Natural killer cell (primary cell): Measurements from ENCODE around the gene CELF3. TPM values are rescaled to one million over a fixed set of nuclear protein-coding genes. Genes with fewer than 3 reads are reported as not detected.
A peak's percentile ranks its signal among the peaks of the same experiment; 100 is the strongest.

Experiments
- ATAC-seq, 3 donors: fragments of 150-1000 bp in 2 of 3; fragments of 200-7000 bp in 1 of 3; cut with Tn5 transposase; 1 replicate in 1 of 3; 2 replicates in 2 of 3; pipeline ENCODE4 v1.10.0; 2021; ENCODE audit warnings: mild to moderate bottlenecking in 2 of 3, moderate library complexity in 2 of 3
- DNase-seq, 2 donors: peaks; one replicate each; pipeline versions ENCODE4 v3.0.0 to v3.0.0-alpha.2; 2013 to 2021; ENCODE audit warnings: mixed read lengths in 1 of 2
- H3K27ac ChIP-seq: one replicate; pipeline ENCODE4 v1.5.1; 2013; ENCODE audit warnings: mild to moderate bottlenecking, low read length
- H3K27me3 ChIP-seq: one replicate; pipeline ENCODE4 v1.6.1; 2013; ENCODE audit warnings: low read length; ENCODE audit not compliant: control insufficient read depth, insufficient read depth
- H3K36me3 ChIP-seq: one replicate; pipeline ENCODE4 v1.6.1; 2013; ENCODE audit warnings: low read length; ENCODE audit not compliant: control insufficient read depth, insufficient read depth
- H3K4me1 ChIP-seq: one replicate; pipeline ENCODE4 v1.6.1; 2013; ENCODE audit warnings: low read length; ENCODE audit not compliant: control insufficient read depth, insufficient read depth
- H3K4me3 ChIP-seq: one replicate; pipeline ENCODE4 v1.5.1; 2013; ENCODE audit warnings: low read length
- H3K9me3 ChIP-seq: one replicate; pipeline ENCODE4 v1.6.1; 2013; ENCODE audit warnings: low read length; ENCODE audit not compliant: control insufficient read depth, insufficient read depth
- H3K27ac Mint-ChIP-seq, 2 donors: one replicate each; pipeline ENCODE4 v1.8.0; 2022; ENCODE audit warnings: mild to moderate bottlenecking in 2 of 2, mixed read lengths in 2 of 2, moderate library complexity in 1 of 2
- H3K27me3 Mint-ChIP-seq, 2 donors: one replicate each; pipeline ENCODE4 v1.8.0; 2022; ENCODE audit warnings: low read depth in 2 of 2, mixed read lengths in 2 of 2
- H3K36me3 Mint-ChIP-seq: one replicate; pipeline ENCODE4 v1.8.0; 2022; ENCODE audit warnings: mixed read lengths
- H3K4me1 Mint-ChIP-seq, 2 donors: one replicate each; pipeline ENCODE4 v1.8.0; 2022; ENCODE audit warnings: mixed read lengths in 2 of 2
- H3K4me3 Mint-ChIP-seq: one replicate; pipeline ENCODE4 v1.8.0; 2022; ENCODE audit warnings: mild to moderate bottlenecking, moderate library complexity, mixed read lengths
- H3K9me3 Mint-ChIP-seq, 2 donors: one replicate each; pipeline ENCODE4 v1.8.0; 2022; ENCODE audit warnings: mixed read lengths in 2 of 2
- WGBS: methylation state at CpG from one replicate; pipeline ENCODE4 v1.1.7; 2013; ENCODE audit warnings: missing lambda C conversion rate; ENCODE audit not compliant: insufficient coverage; 5-methylcytosine and 5-hydroxymethylcytosine counted together
- intact Hi-C: fragments of 100-400 bp; cut with micrococcal nuclease; formaldehyde crosslinking; loops from one replicate; pipeline ENCODE4 v1.14.2; 2022
- total RNA-seq, 4 donors: library from RNA; stranded (reverse); fragments of 120-200 nt in 1 of 4; gene quantifications; one replicate each; pipeline versions ENCODE4 v1.2.3 to v1.2.4, GENCODE V29; 2013 to 2022
- TF ChIP-seq, protein P1 (sequence below): fragments of 200-600 bp; IDR thresholded peaks from one replicate; pipeline ENCODE4 v1.8.0; 2022; ENCODE audit warnings: antibody characterized with exemption

Gene CELF3
- total RNA-seq, 3 donors from 2014 or later (not counting 1 experiment from before 2014, with no cell fraction given): not detected

GRCh38 chr1:151721788-151722510 is 5.3 kb upstream of the CELF3 start:
- no peaks in the 10 kb centered on the region for H3K9me3 Mint-ChIP-seq
- peak overlapping the region in 1 of 2 donors; percentile 61 for H3K27ac Mint-ChIP-seq
- H3K4me1 ChIP-seq: peaks cover 22% of the 10 kb centered on the region
- ATAC-seq (no peak), DNase-seq (no peak)
- H3K36me3 ChIP-seq: no peaks in the 10 kb centered on the region
- no peaks in the 10 kb centered on the region for H3K9me3 ChIP-seq
- TF ChIP-seq, protein P1, sequence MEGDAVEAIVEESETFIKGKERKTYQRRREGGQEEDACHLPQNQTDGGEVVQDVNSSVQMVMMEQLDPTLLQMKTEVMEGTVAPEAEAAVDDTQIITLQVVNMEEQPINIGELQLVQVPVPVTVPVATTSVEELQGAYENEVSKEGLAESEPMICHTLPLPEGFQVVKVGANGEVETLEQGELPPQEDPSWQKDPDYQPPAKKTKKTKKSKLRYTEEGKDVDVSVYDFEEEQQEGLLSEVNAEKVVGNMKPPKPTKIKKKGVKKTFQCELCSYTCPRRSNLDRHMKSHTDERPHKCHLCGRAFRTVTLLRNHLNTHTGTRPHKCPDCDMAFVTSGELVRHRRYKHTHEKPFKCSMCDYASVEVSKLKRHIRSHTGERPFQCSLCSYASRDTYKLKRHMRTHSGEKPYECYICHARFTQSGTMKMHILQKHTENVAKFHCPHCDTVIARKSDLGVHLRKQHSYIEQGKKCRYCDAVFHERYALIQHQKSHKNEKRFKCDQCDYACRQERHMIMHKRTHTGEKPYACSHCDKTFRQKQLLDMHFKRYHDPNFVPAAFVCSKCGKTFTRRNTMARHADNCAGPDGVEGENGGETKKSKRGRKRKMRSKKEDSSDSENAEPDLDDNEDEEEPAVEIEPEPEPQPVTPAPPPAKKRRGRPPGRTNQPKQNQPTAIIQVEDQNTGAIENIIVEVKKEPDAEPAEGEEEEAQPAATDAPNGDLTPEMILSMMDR: no peak
- peak overlapping the region; percentile 30 for H3K4me3 ChIP-seq
- peaks cover 29 to 30% of the 10 kb centered on the region in 2 donors for H3K4me1 Mint-ChIP-seq
- H3K27me3 ChIP-seq: peaks cover 12% of the 10 kb centered on the region
- 29% methylated on average over 17 of the region's 17 CpGs for WGBS
- no peaks in the 10 kb centered on the region for H3K36me3 Mint-ChIP-seq
- H3K27me3 Mint-ChIP-seq: peaks cover 34 to 46% of the 10 kb centered on the region in 2 donors
- no peak overlapping the region for H3K27ac ChIP-seq
- intact Hi-C loops: no loop called here
- peak overlapping the region; percentile 90 for H3K4me3 Mint-ChIP-seq

GRCh38 chr1:151720974-151721787 is 4.6 kb upstream of the CELF3 start, which contains the start of gene RIIAD1:
Gene RIIAD1, plus strand, starts transcription at chr1:151721522. Its CDS starts 15 bp downstream, at chr1:151721537.
- intact Hi-C loops: no loop called here
- Mint-ChIP-seq H3K4me1 (peaks cover 32% of the 10 kb centered on the region in 2 donors), H3K9me3 (no peaks in the 10 kb centered on the region), H3K36me3 (no peaks in the 10 kb centered on the region), H3K27ac (peak within 1 kb of the TSS; percentile 61), H3K4me3 (peak within 1 kb of the TSS; percentile 90), H3K27me3 (peaks cover 36 to 48% of the 10 kb centered on the region in 2 donors)
- DNase-seq (peak in 1 of 2 donors; percentile 72), ATAC-seq (peak; percentile 76 to 88 (median 86))
- Histone ChIP-seq H3K36me3 (no peaks in the 10 kb centered on the region), H3K27me3 (peaks cover 14% of the 10 kb centered on the region), H3K4me1 (peaks cover 25% of the 10 kb centered on the region), H3K4me3 (peak within 1 kb of the TSS; percentile 45), H3K27ac (peak within 1 kb of the TSS; percentile 56), H3K9me3 (no peaks in the 10 kb centered on the region)
- TF ChIP-seq, protein P1: no peak
- WGBS: 2% methylated on average over 44 of the region's 44 CpGs

GRCh38 chr1:151720554-151720953 is 4.0 kb upstream of the CELF3 start:
- peak overlapping the region; percentile 56 for H3K27ac ChIP-seq
- H3K4me3 ChIP-seq: peak overlapping the region; percentile 45
- peak in 2 of 3 donors; percentile 25 to 40 for ATAC-seq
- no peaks in the 10 kb centered on the region for H3K36me3 Mint-ChIP-seq
- peak overlapping the region; percentile 61 for H3K27ac Mint-ChIP-seq
- no peaks in the 10 kb centered on the region for H3K36me3 ChIP-seq
- peaks cover 36 to 48% of the 10 kb centered on the region in 2 donors for H3K27me3 Mint-ChIP-seq
- WGBS: 22% methylated on average over 4 of the region's 5 CpGs
- H3K4me3 Mint-ChIP-seq: peak overlapping the region; percentile 90
- TF ChIP-seq, protein P1: no peak
- intact Hi-C loops: no loop called here
- DNase-seq: peak in 1 of 2 donors; percentile 32
- peaks cover 25% of the 10 kb centered on the region for H3K4me1 ChIP-seq
- peaks cover 18% of the 10 kb centered on the region for H3K27me3 ChIP-seq
- peaks cover 32% of the 10 kb centered on the region in 2 donors for H3K4me1 Mint-ChIP-seq
- no peaks in the 10 kb centered on the region for H3K9me3 ChIP-seq
- no peaks in the 10 kb centered on the region for H3K9me3 Mint-ChIP-seq
